Ishikawa (cell line): ENCODE measurements around the gene PAK5.

Source experiments
- EP300 ChIP-seq: IDR thresholded peaks from 2 replicates; pipeline ENCODE4 v1.6.1; 2012; ENCODE audit warnings: borderline replicate concordance
- RAD21 ChIP-seq: IDR thresholded peaks from 2 replicates; pipeline ENCODE4 v1.6.1; 2012; ENCODE audit warnings: low read depth
- TAF1 ChIP-seq: IDR thresholded peaks from 2 replicates; pipeline ENCODE4 v1.6.1; 2012; ENCODE audit warnings: low read depth, mild to moderate bottlenecking
- YY1 ChIP-seq: IDR thresholded peaks from 2 replicates; pipeline ENCODE4 v1.6.1; 2012; ENCODE audit warnings: low read depth
- TF ChIP-seq, protein P1 (sequence below): IDR thresholded peaks from 2 replicates; pipeline ENCODE4 v1.6.1; 2012
- TF ChIP-seq, protein P2 (sequence below): IDR thresholded peaks from 2 replicates; pipeline ENCODE4 v1.6.1; 2012

DNA sequence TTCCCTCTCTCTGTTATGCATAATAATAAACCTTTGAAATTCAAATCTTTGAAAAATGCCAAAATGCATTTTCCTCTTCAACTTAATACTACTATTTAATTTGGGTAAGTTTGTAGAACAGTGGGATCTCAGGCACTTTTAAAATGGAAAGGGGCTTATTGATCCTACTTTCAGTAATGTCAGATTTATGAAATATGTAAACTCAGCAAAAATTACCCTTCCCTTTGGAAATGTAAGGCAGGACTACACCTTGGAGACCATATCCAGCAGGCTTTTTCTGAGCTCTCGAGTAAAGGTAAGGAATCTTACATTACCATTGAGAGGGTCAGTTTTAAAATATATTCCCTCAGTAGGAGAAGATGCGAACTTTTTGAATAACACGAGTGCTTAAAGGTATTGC lies 175.5 kb downstream of the PAK5 start:
- TF ChIP-seq RAD21, result no peak
- no peak for TF ChIP-seq YY1
- TF ChIP-seq TAF1, result no peak
- TF ChIP-seq, protein P1, sequence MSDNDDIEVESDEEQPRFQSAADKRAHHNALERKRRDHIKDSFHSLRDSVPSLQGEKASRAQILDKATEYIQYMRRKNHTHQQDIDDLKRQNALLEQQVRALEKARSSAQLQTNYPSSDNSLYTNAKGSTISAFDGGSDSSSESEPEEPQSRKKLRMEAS, result no peak
- TF ChIP-seq, protein P2, sequence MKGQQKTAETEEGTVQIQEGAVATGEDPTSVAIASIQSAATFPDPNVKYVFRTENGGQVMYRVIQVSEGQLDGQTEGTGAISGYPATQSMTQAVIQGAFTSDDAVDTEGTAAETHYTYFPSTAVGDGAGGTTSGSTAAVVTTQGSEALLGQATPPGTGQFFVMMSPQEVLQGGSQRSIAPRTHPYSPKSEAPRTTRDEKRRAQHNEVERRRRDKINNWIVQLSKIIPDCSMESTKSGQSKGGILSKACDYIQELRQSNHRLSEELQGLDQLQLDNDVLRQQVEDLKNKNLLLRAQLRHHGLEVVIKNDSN, result no peak
- TF ChIP-seq EP300, result no peak
